ENCODE measurements around the gene KIRREL3.

Gene KIRREL3

DNA sequence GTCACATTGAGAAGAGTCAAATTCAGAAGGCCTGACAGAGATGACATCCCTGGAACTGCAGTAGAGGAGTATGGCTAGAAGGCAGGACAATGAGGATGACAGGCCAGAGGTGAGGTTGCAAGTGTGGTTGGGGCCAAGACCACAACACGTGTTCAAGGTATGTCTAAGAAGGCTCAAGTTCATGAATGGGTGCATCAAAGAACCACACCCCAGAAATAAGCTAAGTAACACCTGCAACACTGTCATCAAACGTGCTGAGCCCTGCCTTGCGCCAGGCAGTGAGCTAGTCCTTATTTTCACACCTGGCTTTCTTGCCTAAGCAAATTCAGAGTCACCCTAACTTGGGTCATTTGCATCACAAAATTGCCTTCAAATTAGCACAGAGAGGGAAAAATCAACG is 313.6 kb downstream of the KIRREL3 start:
- TF ChIP-seq CTCF (IDR thresholded peaks at IDR 0.05; ENCODE audit: low read depth, low read length, missing control alignments) = no peak
- no peak overlapping the region for H3K4me3 ChIP-seq (ENCODE audit: low read depth, low read length)
- DNase-seq (ENCODE audit: low read depth) = no peak

- no peak for DNase-seq (ENCODE audit: low read depth)
- H3K4me3 ChIP-seq (ENCODE audit: low read depth, low read length) = no peak overlapping the region
- no peak for TF ChIP-seq CTCF (IDR thresholded peaks at IDR 0.05; ENCODE audit: low read depth, low read length, missing control alignments)
Measured at GRCh38 chr11:126683766-126684728, 316.5 kb downstream of the KIRREL3 start.

- TF ChIP-seq CTCF (IDR thresholded peaks at IDR 0.05; ENCODE audit: low read depth, low read length, missing control alignments) = no peak
- DNase-seq (ENCODE audit: low read depth) = no peak
- H3K4me3 ChIP-seq (ENCODE audit: low read depth, low read length) = no peak overlapping the region
Measured at GRCh38 chr11:126682590-126682989, 318.0 kb downstream of the KIRREL3 start.

DNA sequence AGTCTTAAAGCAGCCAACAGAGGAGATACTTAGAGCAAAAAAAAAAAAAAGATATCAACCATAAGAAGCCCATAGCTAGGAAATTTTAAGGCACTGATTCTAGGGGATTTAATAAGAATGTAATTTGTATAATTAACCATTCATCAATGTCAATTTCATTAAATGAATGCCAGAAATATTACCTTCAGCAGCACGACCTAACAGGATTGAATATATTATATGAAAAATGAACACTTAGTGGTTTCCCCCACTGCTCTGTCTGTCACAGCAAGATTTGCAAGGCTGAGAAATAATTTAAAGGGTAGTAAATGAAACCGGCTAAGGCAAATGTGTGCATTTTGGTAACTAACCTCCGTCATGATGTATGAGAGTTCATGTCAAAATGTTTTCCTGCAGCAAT is 319.9 kb downstream of the KIRREL3 start:
- no peak overlapping the region for H3K4me3 ChIP-seq (ENCODE audit: low read depth, low read length)
- TF ChIP-seq CTCF (IDR thresholded peaks at IDR 0.05; ENCODE audit: low read depth, low read length, missing control alignments) = no peak
- DNase-seq (ENCODE audit: low read depth) = no peak

GRCh38 chr11:126680131-126680530 is 320.4 kb downstream of the KIRREL3 start:
- no peak for DNase-seq (ENCODE audit: low read depth)
- no peak for TF ChIP-seq CTCF (IDR thresholded peaks at IDR 0.05; ENCODE audit: low read depth, low read length, missing control alignments)
- no peak overlapping the region for H3K4me3 ChIP-seq (ENCODE audit: low read depth, low read length)

- no peak overlapping the region for H3K4me3 ChIP-seq (ENCODE audit: low read depth, low read length)
- TF ChIP-seq CTCF (IDR thresholded peaks at IDR 0.05; ENCODE audit: low read depth, low read length, missing control alignments) = no peak
- no peak for DNase-seq (ENCODE audit: low read depth)
Measured at GRCh38 chr11:126679033-126679432, 321.5 kb downstream of the KIRREL3 start.

- H3K4me3 ChIP-seq (ENCODE audit: low read depth, low read length) = no peak overlapping the region
- DNase-seq (ENCODE audit: low read depth) = no peak
- no peak for TF ChIP-seq CTCF (IDR thresholded peaks at IDR 0.05; ENCODE audit: low read depth, low read length, missing control alignments)
Measured at GRCh38 chr11:126676536-126676935, 324.0 kb downstream of the KIRREL3 start.
